Osteoblast (primary cell): Measurements from ENCODE around the gene OR2B6. TPM values are rescaled to one million over a fixed set of nuclear protein-coding genes. Genes with fewer than 3 reads are reported as not detected.

Source experiments
- DNase-seq: peaks from one replicate; pipeline ENCODE4 v3.0.0; 2011; ENCODE audit warnings: low spot score, mixed read lengths; ENCODE audit not compliant: insufficient read length; ENCODE audit errors: missing footprints
- H2AFZ ChIP-seq: 2 replicates; pipeline ENCODE4 v1.6.0; 2011; ENCODE audit warnings: mild to moderate bottlenecking, low read length
- H3K27ac ChIP-seq: 2 replicates; pipeline ENCODE4 v1.5.1; 2011; ENCODE audit warnings: mild to moderate bottlenecking, low read depth, low read length, moderate library complexity
- H3K27me3 ChIP-seq: 2 replicates; pipeline ENCODE4 v1.6.0; 2012; ENCODE audit warnings: mild to moderate bottlenecking, control low read depth, inconsistent platforms, low read length, moderate library complexity; ENCODE audit not compliant: insufficient read depth
- H3K36me3 ChIP-seq: 2 replicates; pipeline ENCODE4 v1.5.1; 2011; ENCODE audit warnings: mild to moderate bottlenecking, low read length, control low read depth, moderate library complexity; ENCODE audit not compliant: insufficient read depth
- H3K4me1 ChIP-seq: 2 replicates; pipeline ENCODE4 v1.5.1; 2011; ENCODE audit warnings: mild to moderate bottlenecking, low read length, control low read depth, moderate library complexity; ENCODE audit not compliant: insufficient read depth
- H3K4me2 ChIP-seq: 2 replicates; pipeline ENCODE4 v1.6.0; 2011; ENCODE audit warnings: mild to moderate bottlenecking, low read length; ENCODE audit not compliant: insufficient read depth
- H3K4me3 ChIP-seq: fragments of 200-600 bp; sonication (generic); 3 replicates; pipeline ENCODE4 v1.5.1; 2012; ENCODE audit warnings: mild to moderate bottlenecking, low read length, inconsistent platforms; ENCODE audit not compliant: insufficient read depth
- H3K79me2 ChIP-seq: 2 replicates; pipeline ENCODE4 v1.6.0; 2012; ENCODE audit warnings: mild to moderate bottlenecking, low read length, control low read depth, inconsistent platforms; ENCODE audit not compliant: insufficient read depth
- H3K9me3 ChIP-seq: 2 replicates; pipeline ENCODE4 v1.5.1; 2011; ENCODE audit warnings: low read depth, low read length, control low read depth
- H4K20me1 ChIP-seq: 2 replicates; pipeline ENCODE4 v1.6.0; 2012; ENCODE audit warnings: mild to moderate bottlenecking, low read length, control low read depth; ENCODE audit not compliant: insufficient read depth
- CTCF ChIP-seq: IDR thresholded peaks from 2 replicates; pipeline ENCODE4 v1.5.1; 2011; ENCODE audit warnings: mild to moderate bottlenecking, low read depth, low read length, moderate library complexity; ENCODE audit errors: extremely low read depth
- total RNA-seq: library from RNA; depleted of rRNA; stranded (reverse); fragments of >200 nt; gene quantifications from 2 replicates; pipeline ENCODE4 v1.2.3, GENCODE V29; 2012

The OR2B6 gene
- total RNA-seq, 1 donor = not detected

GRCh38 chr6:27977387-27977786 is 20.3 kb downstream of the OR2B6 start:
- Histone ChIP-seq H3K79me2 (no peaks in the 10 kb centered on the region), H2AFZ (no peak overlapping the region), H4K20me1 (no peaks in the 10 kb centered on the region), H3K4me1 (no peaks in the 10 kb centered on the region), H3K9me3 (no peaks in the 10 kb centered on the region), H3K27me3 (no peaks in the 10 kb centered on the region), H3K36me3 (no peaks in the 10 kb centered on the region), H3K27ac (no peak overlapping the region), H3K4me3 (no peak overlapping the region), H3K4me2 (no peak overlapping the region)
- no peak for TF ChIP-seq CTCF
- DNase-seq = no peak

- Histone ChIP-seq H3K27me3 (no peaks in the 10 kb centered on the region), H3K4me1 (no peaks in the 10 kb centered on the region), H3K4me2 (no peak overlapping the region), H3K27ac (no peak overlapping the region), H3K79me2 (no peaks in the 10 kb centered on the region), H3K9me3 (no peaks in the 10 kb centered on the region), H3K4me3 (no peak overlapping the region), H2AFZ (no peak overlapping the region), H4K20me1 (no peaks in the 10 kb centered on the region), H3K36me3 (no peaks in the 10 kb centered on the region)
- TF ChIP-seq CTCF = no peak
- DNase-seq = no peak
Measured at GRCh38 chr6:27978705-27979104, 21.7 kb downstream of the OR2B6 start.

GRCh38 chr6:27980111-27980510 is 23.1 kb downstream of the OR2B6 start:
- no peaks in the 10 kb centered on the region for H3K9me3 ChIP-seq
- H3K79me2 ChIP-seq = no peaks in the 10 kb centered on the region
- no peaks in the 10 kb centered on the region for H3K27me3 ChIP-seq
- no peak overlapping the region for H3K4me3 ChIP-seq
- no peaks in the 10 kb centered on the region for H4K20me1 ChIP-seq
- H2AFZ ChIP-seq = no peak overlapping the region
- TF ChIP-seq CTCF = no peak
- H3K27ac ChIP-seq = no peak overlapping the region
- H3K4me1 ChIP-seq = no peaks in the 10 kb centered on the region
- no peak overlapping the region for H3K4me2 ChIP-seq
- no peaks in the 10 kb centered on the region for H3K36me3 ChIP-seq
- DNase-seq = no peak

- H3K4me2 ChIP-seq = peak overlapping the region; percentile 33
- no peaks in the 10 kb centered on the region for H3K36me3 ChIP-seq
- H2AFZ ChIP-seq = peak overlapping the region; percentile 62
- no peak for TF ChIP-seq CTCF
- peak overlapping the region; percentile 41 for H3K27ac ChIP-seq
- no peaks in the 10 kb centered on the region for H3K9me3 ChIP-seq
- H3K4me3 ChIP-seq = no peak overlapping the region
- peaks cover 9% of the 10 kb centered on the region for H3K4me1 ChIP-seq
- no peaks in the 10 kb centered on the region for H3K27me3 ChIP-seq
- H3K79me2 ChIP-seq = no peaks in the 10 kb centered on the region
- no peak for DNase-seq
- H4K20me1 ChIP-seq = no peaks in the 10 kb centered on the region
Measured at GRCh38 chr6:27986928-27987725, 30.1 kb downstream of the OR2B6 start.
